H9 (cell line): Measurements from ENCODE around the gene SYNE4. TPM values are rescaled to one million over a fixed set of nuclear protein-coding genes. Genes with fewer than 3 reads are reported as not detected.

Source experiments
- DNase-seq: peaks from one replicate; pipeline ENCODE4 v3.0.0-alpha.2; 2017
- H2AFZ ChIP-seq: one replicate; pipeline ENCODE4 v1.6.1; 2013; ENCODE audit warnings: mild to moderate bottlenecking, low read length, control low read depth, moderate library complexity
- H2AK5ac ChIP-seq: 2 replicates; pipeline ENCODE4 v1.6.1; 2013; ENCODE audit warnings: low read length, control low read depth, mixed read lengths; ENCODE audit not compliant: insufficient read length
- H2BK120ac ChIP-seq: one replicate; pipeline ENCODE4 v1.6.1; 2013; ENCODE audit warnings: low read depth, mild to moderate bottlenecking, low read length, control low read depth, inconsistent platforms; ENCODE audit not compliant: poor library complexity, severe bottlenecking
- H2BK12ac ChIP-seq: 2 replicates; pipeline ENCODE4 v1.6.1; 2013; ENCODE audit warnings: low read length, control low read depth, mixed read lengths, low read depth; ENCODE audit not compliant: insufficient read length
- H2BK15ac ChIP-seq: 2 replicates; pipeline ENCODE4 v1.6.1; 2013; ENCODE audit warnings: low read depth, low read length, control low read depth
- H2BK20ac ChIP-seq: one replicate; pipeline ENCODE4 v1.6.1; 2013; ENCODE audit warnings: low read depth, mild to moderate bottlenecking, low read length, control low read depth, inconsistent platforms; ENCODE audit not compliant: poor library complexity, severe bottlenecking
- H2BK5ac ChIP-seq: 2 replicates; pipeline ENCODE4 v1.6.1; 2013; ENCODE audit warnings: low read length, control low read depth, mixed read lengths; ENCODE audit not compliant: insufficient read length
- H3K14ac ChIP-seq: 2 replicates; pipeline ENCODE4 v1.6.1; 2013; ENCODE audit warnings: low read length, control low read depth; ENCODE audit not compliant: insufficient read depth
- H3K18ac ChIP-seq: 2 replicates; pipeline ENCODE4 v1.6.1; 2013; ENCODE audit warnings: low read depth, mild to moderate bottlenecking, mixed read lengths, low read length, control low read depth; ENCODE audit not compliant: insufficient read length
- H3K23ac ChIP-seq: 2 replicates; pipeline ENCODE4 v1.6.1; 2013; ENCODE audit warnings: low read length, control low read depth, mixed read lengths, low read depth; ENCODE audit not compliant: insufficient read length
- H3K23me2 ChIP-seq: 2 replicates; pipeline ENCODE4 v1.6.1; 2013; ENCODE audit warnings: low read depth, mild to moderate bottlenecking, mixed read lengths, low read length, control low read depth; ENCODE audit not compliant: insufficient read length, poor library complexity, severe bottlenecking
- H3K27ac ChIP-seq: 2 replicates; pipeline ENCODE4 v1.5.1; 2013; ENCODE audit warnings: low read length, control low read depth, mixed read lengths, low read depth; ENCODE audit not compliant: insufficient read length
- H3K27me3 ChIP-seq: 2 replicates; pipeline ENCODE4 v1.6.1; 2013; ENCODE audit warnings: low read length, control low read depth, inconsistent platforms; ENCODE audit not compliant: insufficient read depth
- H3K4ac ChIP-seq: 2 replicates; pipeline ENCODE4 v1.6.1; 2013; ENCODE audit warnings: low read depth, mild to moderate bottlenecking, control low read depth, inconsistent platforms, low read length, moderate library complexity
- H3K4me1 ChIP-seq: 2 replicates; pipeline ENCODE4 v1.6.1; 2013; ENCODE audit warnings: low read length, control low read depth, inconsistent platforms; ENCODE audit not compliant: insufficient read depth
- H3K4me2 ChIP-seq: 2 replicates; pipeline ENCODE4 v1.6.1; 2013; ENCODE audit warnings: low read length, control low read depth, mixed read lengths; ENCODE audit not compliant: insufficient read length, insufficient read depth
- H3K56ac ChIP-seq: 2 replicates; pipeline ENCODE4 v1.6.1; 2013; ENCODE audit warnings: low read depth, mild to moderate bottlenecking, mixed read lengths, low read length, control low read depth; ENCODE audit not compliant: insufficient read length
- H3K79me1 ChIP-seq: 2 replicates; pipeline ENCODE4 v1.6.1; 2013; ENCODE audit warnings: low read depth, mild to moderate bottlenecking, moderate library complexity, low read length, control low read depth, inconsistent platforms; ENCODE audit not compliant: insufficient read depth, poor library complexity, severe bottlenecking
- H3K79me2 ChIP-seq: 2 replicates; pipeline ENCODE4 v1.6.1; 2013; ENCODE audit warnings: low read length, control low read depth, inconsistent platforms; ENCODE audit not compliant: insufficient read depth
- H3K9ac ChIP-seq: 2 replicates; pipeline ENCODE4 v1.6.1; 2013; ENCODE audit warnings: low read length, control low read depth, mixed read lengths; ENCODE audit not compliant: insufficient read length; ENCODE audit errors: extremely low read depth
- H3K9me3 ChIP-seq: one replicate; pipeline ENCODE4 v1.6.1; 2013; ENCODE audit warnings: low read depth, low read length, inconsistent platforms; ENCODE audit not compliant: control insufficient read depth
- H3T11ph ChIP-seq: one replicate; pipeline ENCODE4 v1.6.1; 2013; ENCODE audit warnings: mild to moderate bottlenecking, low read length, control low read depth, inconsistent platforms
- H4K20me1 ChIP-seq: one replicate; pipeline ENCODE4 v1.6.1; 2013; ENCODE audit not compliant: control insufficient read depth, insufficient read length, insufficient read depth
- H4K5ac ChIP-seq: 2 replicates; pipeline ENCODE4 v1.6.1; 2013; ENCODE audit warnings: low read depth, mild to moderate bottlenecking, mixed read lengths, low read length, control low read depth; ENCODE audit not compliant: insufficient read length
- H4K8ac ChIP-seq: replicated peaks from 2 replicates; pipeline ENCODE4 v1.6.1; 2013; ENCODE audit warnings: low read length, control low read depth, mixed read lengths, low read depth; ENCODE audit not compliant: insufficient read length
- H4K91ac ChIP-seq: 2 replicates; pipeline ENCODE4 v1.6.1; 2013; ENCODE audit warnings: low read depth, mild to moderate bottlenecking, moderate library complexity, mixed read lengths, low read length, control low read depth; ENCODE audit not compliant: insufficient read length
- H3K27ac Mint-ChIP-seq, 3 experiments: 2 replicates in 2 of 3; 3 replicates in 1 of 3; pipeline ENCODE4 v1.8.0; 2020 to 2021; ENCODE audit warnings: mixed read lengths in 3 of 3, mild to moderate bottlenecking in 1 of 3, moderate library complexity in 1 of 3
- H3K27me3 Mint-ChIP-seq: 2 replicates; pipeline ENCODE4 v1.8.0; 2021; ENCODE audit warnings: low read depth, mild to moderate bottlenecking, moderate library complexity, mixed read lengths
- H3K36me3 Mint-ChIP-seq, 3 experiments: 2 replicates in 2 of 3; 3 replicates in 1 of 3; pipeline ENCODE4 v1.8.0; 2020 to 2021; ENCODE audit warnings: low read depth in 3 of 3, mixed read lengths in 3 of 3; ENCODE audit not compliant: insufficient read depth in 1 of 3
- H3K4me1 Mint-ChIP-seq, 2 experiments: 2 replicates each; pipeline ENCODE4 v1.8.0; 2020; ENCODE audit warnings: mixed read lengths in 2 of 2
- H3K4me3 Mint-ChIP-seq, 2 experiments: 2 replicates in 1 of 2; 3 replicates in 1 of 2; pipeline ENCODE4 v1.8.0; 2020 to 2021; ENCODE audit warnings: mild to moderate bottlenecking in 2 of 2, mixed read lengths in 2 of 2, moderate library complexity in 1 of 2
- H3K9me3 Mint-ChIP-seq, 2 experiments: 2 replicates in 1 of 2; 3 replicates in 1 of 2; pipeline ENCODE4 v1.8.0; 2020; ENCODE audit warnings: mild to moderate bottlenecking in 2 of 2, mixed read lengths in 2 of 2, moderate library complexity in 1 of 2
- WGBS: extraction: QIAGEN DNeasy Blood & Tissue Kit; methylation state at CpG from one replicate; pipeline ENCODE4 v1.1.7; 2013; ENCODE audit warnings: missing lambda C conversion rate, low lambda C conversion rate, mixed read lengths; ENCODE audit not compliant: insufficient read length; ENCODE audit errors: extremely low coverage; 5-methylcytosine and 5-hydroxymethylcytosine counted together
- total RNA-seq: library from RNA; stranded (reverse); gene quantifications from 2 replicates; pipeline ENCODE4 v1.2.1, GENCODE V29; 2021
- TF ChIP-seq, protein P1 (sequence below): fragments of 200-600 bp; sonication (generic); conservative IDR thresholded peaks from 3 replicates; pipeline ENCODE4 v1.8.0; 2021; ENCODE audit warnings: antibody characterized with exemption, mild to moderate bottlenecking

SYNE4 gene
- total RNA-seq, 1 experiment from 2014 or later = 19.2 TPM

DNA sequence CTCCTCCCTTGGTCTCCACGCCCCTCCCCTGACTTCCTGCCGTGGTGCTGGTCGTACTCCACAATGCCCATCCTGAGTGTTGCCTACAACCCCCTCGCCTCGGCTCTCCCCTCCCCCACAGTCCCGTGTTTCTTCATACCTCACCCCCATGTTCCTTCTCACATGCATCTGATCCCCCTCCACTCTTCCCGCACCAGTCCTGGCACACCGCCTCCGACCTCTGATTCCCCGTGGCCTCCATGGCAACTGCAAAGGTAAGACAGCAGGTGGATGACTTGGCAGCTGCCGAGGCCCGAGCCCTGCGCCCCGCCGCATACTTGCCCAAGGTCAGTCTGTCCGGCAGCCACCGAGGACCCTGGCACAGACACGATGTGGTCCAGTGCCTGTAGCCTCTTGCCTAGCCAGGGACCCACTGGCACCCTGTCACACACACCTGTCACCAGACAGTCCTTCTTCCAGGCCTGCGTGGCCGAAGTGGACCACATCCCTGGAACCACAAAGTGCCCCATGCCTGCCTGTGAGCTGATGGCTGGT is 29.7 kb downstream of the SYNE4 start:
- no peak overlapping the region for H3K4ac ChIP-seq
- H3K27me3 Mint-ChIP-seq = peaks cover 47% of the 10 kb centered on the region

More for the DNA sequence above, 29.7 kb downstream of the SYNE4 start:
- Histone ChIP-seq H2BK5ac (no peak overlapping the region), H3K18ac (no peak overlapping the region), H3K27me3 (no peaks in the 10 kb centered on the region), H3K79me1 (no peaks in the 10 kb centered on the region), H3K56ac (no peak overlapping the region), H3T11ph (no peak overlapping the region), H2BK12ac (no peak overlapping the region), H3K4me2 (no peak overlapping the region), H4K5ac (no peak overlapping the region), H3K4me1 (no peaks in the 10 kb centered on the region), H3K27ac (no peak overlapping the region), H3K9ac (no peak overlapping the region), H2AFZ (no peak overlapping the region), H3K9me3 (no peaks in the 10 kb centered on the region), H4K91ac (no peak overlapping the region), H3K14ac (no peak overlapping the region; the same call in 1 of the 2 replicates), H3K23me2 (no peaks in the 10 kb centered on the region), H3K23ac (no peak overlapping the region), H4K8ac (no peak overlapping the region), H4K20me1 (no peaks in the 10 kb centered on the region), H2BK20ac (no peak overlapping the region), H2BK15ac (no peak overlapping the region), H2AK5ac (no peak overlapping the region), H3K79me2 (no peaks in the 10 kb centered on the region), H2BK120ac (no peak overlapping the region)
- Mint-ChIP-seq H3K4me1 (peaks cover 15 to 19% of the 10 kb centered on the region in 2 experiments), H3K36me3 (no peaks in the 10 kb centered on the region), H3K27ac (no peak overlapping the region), H3K4me3 (peak overlapping the region in 1 of 2 experiments; percentile 42; a peak in 2 of 5 replicates), H3K9me3 (no peaks in the 10 kb centered on the region; a peak in 2 of 5 replicates)
- TF ChIP-seq, protein P1, sequence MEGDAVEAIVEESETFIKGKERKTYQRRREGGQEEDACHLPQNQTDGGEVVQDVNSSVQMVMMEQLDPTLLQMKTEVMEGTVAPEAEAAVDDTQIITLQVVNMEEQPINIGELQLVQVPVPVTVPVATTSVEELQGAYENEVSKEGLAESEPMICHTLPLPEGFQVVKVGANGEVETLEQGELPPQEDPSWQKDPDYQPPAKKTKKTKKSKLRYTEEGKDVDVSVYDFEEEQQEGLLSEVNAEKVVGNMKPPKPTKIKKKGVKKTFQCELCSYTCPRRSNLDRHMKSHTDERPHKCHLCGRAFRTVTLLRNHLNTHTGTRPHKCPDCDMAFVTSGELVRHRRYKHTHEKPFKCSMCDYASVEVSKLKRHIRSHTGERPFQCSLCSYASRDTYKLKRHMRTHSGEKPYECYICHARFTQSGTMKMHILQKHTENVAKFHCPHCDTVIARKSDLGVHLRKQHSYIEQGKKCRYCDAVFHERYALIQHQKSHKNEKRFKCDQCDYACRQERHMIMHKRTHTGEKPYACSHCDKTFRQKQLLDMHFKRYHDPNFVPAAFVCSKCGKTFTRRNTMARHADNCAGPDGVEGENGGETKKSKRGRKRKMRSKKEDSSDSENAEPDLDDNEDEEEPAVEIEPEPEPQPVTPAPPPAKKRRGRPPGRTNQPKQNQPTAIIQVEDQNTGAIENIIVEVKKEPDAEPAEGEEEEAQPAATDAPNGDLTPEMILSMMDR = no peak
- no CpG with 5 or more reads among the region's 20 CpGs for WGBS
- no peak for DNase-seq
